DND-41 (cell line): Measurements from ENCODE around the gene CRBN.

Experiments used
- EZH2 ChIP-seq: IDR thresholded peaks from 3 replicates; pipeline ENCODE4 v1.6.1; 2012; ENCODE audit warnings: borderline replicate concordance, low read depth, mild to moderate bottlenecking, moderate library complexity, low read length, inconsistent platforms; ENCODE audit not compliant: severe bottlenecking
- TF ChIP-seq, protein P1 (sequence below): IDR thresholded peaks from 2 replicates; pipeline ENCODE4 v1.5.1; 2012; ENCODE audit warnings: borderline replicate concordance, low read length, moderate library complexity, mild to moderate bottlenecking; ENCODE audit not compliant: poor library complexity, severe bottlenecking; ENCODE audit errors: extremely low read depth

DNA sequence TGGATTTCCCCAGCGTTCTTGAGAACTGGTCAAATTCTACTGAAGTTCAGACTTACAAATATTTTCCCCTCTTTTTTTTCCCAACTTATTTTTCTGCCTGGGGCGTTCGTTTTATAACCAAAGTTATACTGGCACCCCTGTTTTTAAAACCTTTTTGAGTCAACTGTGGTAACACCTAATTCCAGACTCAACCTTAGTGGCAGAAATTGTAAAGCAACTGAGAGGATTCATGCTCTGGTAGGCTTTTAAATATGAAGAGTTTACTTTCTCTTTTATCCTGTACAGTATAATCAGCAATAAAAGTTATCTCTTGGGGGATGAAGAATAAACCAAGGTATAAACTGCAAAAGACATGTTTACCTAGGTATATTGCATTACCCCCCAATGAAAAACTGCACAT lies 71.6 kb downstream of the CRBN start:
- TF ChIP-seq, protein P1, sequence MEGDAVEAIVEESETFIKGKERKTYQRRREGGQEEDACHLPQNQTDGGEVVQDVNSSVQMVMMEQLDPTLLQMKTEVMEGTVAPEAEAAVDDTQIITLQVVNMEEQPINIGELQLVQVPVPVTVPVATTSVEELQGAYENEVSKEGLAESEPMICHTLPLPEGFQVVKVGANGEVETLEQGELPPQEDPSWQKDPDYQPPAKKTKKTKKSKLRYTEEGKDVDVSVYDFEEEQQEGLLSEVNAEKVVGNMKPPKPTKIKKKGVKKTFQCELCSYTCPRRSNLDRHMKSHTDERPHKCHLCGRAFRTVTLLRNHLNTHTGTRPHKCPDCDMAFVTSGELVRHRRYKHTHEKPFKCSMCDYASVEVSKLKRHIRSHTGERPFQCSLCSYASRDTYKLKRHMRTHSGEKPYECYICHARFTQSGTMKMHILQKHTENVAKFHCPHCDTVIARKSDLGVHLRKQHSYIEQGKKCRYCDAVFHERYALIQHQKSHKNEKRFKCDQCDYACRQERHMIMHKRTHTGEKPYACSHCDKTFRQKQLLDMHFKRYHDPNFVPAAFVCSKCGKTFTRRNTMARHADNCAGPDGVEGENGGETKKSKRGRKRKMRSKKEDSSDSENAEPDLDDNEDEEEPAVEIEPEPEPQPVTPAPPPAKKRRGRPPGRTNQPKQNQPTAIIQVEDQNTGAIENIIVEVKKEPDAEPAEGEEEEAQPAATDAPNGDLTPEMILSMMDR = no peak
- TF ChIP-seq EZH2 = no peak
